Activated naive CD4-positive, alpha-beta T cell treated with anti-CD3 and anti-CD28 coated beads, Interleukin-2, amount 10 ng/mL, durations not matched to agents 7 days and 5 days (primary cell): ENCODE results near the gene ACMSD.
"Not testable (repeated sequence)": the region's sequence is repeated elsewhere in the genome, so short reads cannot be mapped to it uniquely, and the experiment has no call there.

Source experiments
- CTCF ChIA-PET: fragments of 350-600 bp; sonication (Branson Sonifier 250); formaldehyde crosslinking; loops from one replicate; lab custom pipeline; 2021; ENCODE audit warnings: antibody characterized with exemption; lab: Charles Lee
- DNase-seq: peaks from one replicate; pipeline ENCODE4 v3.0.0-alpha.2; 2020
- H3K27ac Mint-ChIP-seq: one replicate; pipeline ENCODE4 v1.8.0; 2021; ENCODE audit warnings: mild to moderate bottlenecking, moderate library complexity, mixed read lengths
- H3K27me3 Mint-ChIP-seq: one replicate; pipeline ENCODE4 v1.8.0; 2021; ENCODE audit warnings: mild to moderate bottlenecking, mixed read lengths
- H3K36me3 Mint-ChIP-seq: one replicate; pipeline ENCODE4 v1.8.0; 2021; ENCODE audit warnings: mixed read lengths
- H3K4me1 Mint-ChIP-seq: one replicate; pipeline ENCODE4 v1.8.0; 2021; ENCODE audit warnings: mixed read lengths
- H3K4me3 Mint-ChIP-seq: one replicate; pipeline ENCODE4 v1.8.0; 2021; ENCODE audit warnings: mild to moderate bottlenecking, moderate library complexity, mixed read lengths
- H3K9me3 Mint-ChIP-seq: one replicate; pipeline ENCODE4 v1.8.0; 2021; ENCODE audit warnings: mixed read lengths

Gene ACMSD

DNA sequence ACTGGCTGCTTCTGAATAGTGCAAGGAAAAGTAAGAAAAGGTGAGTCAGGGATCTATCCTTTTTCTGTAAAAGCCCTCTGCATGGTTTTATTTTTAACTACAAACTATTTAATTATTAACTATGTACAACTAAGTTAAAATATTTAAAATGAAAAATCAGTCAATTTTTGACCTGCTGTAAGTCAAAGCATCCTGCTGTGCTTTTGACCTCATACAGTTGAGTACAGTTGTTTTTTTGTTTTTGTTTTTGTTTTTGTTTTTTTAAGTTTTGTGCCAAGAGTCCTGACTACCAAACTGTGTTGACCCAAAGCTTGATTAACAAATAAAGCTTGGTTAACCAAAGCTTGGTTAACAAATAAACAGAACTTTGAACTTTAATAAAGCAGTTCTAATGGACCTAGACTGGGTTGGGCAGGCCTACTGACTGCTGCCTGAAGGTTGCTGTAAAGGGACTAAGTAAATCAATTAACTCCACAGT is at the start of gene ACMSD:
Gene ACMSD (plus strand): TSS at position 474 of the 478 bp plus-strand sequence. CDS start 67 bp downstream, outside the sequence.
- CTCF ChIA-PET, result no interaction called here
- H3K27ac Mint-ChIP-seq, result no peak within 1 kb of the TSS

GRCh38 chr2:134790487-134790886 is 47.9 kb upstream of the ACMSD start:
- no peak overlapping the region for H3K4me3 Mint-ChIP-seq
- peaks cover 12% of the 10 kb centered on the region for H3K27me3 Mint-ChIP-seq
- H3K27ac Mint-ChIP-seq, result no peak overlapping the region
- DNase-seq, result no peak
- CTCF ChIA-PET, result interaction anchor here (1.4 kb wide), 1 partner anchor 9 kb away, joined by 4 read pairs; no protein-coding TSS in a partner anchor
- no peaks in the 10 kb centered on the region for H3K36me3 Mint-ChIP-seq
- no peaks in the 10 kb centered on the region for H3K4me1 Mint-ChIP-seq
- H3K9me3 Mint-ChIP-seq, result no peaks in the 10 kb centered on the region

More for the DNA sequence above, at the start of gene ACMSD:
- H3K4me3 Mint-ChIP-seq, result no peak within 1 kb of the TSS
- peaks cover 3% of the 10 kb centered on the region for H3K27me3 Mint-ChIP-seq
- DNase-seq, result no peak
- no peaks in the 10 kb centered on the region for H3K4me1 Mint-ChIP-seq
- H3K36me3 Mint-ChIP-seq, result no peaks in the 10 kb centered on the region
- no peaks in the 10 kb centered on the region for H3K9me3 Mint-ChIP-seq

GRCh38 chr2:134791616-134792015 is 46.8 kb upstream of the ACMSD start:
- Mint-ChIP-seq H3K4me3 (no peak overlapping the region), H3K27ac (no peak overlapping the region), H3K27me3 (peaks cover 12% of the 10 kb centered on the region), H3K36me3 (no peaks in the 10 kb centered on the region), H3K9me3 (no peaks in the 10 kb centered on the region), H3K4me1 (no peaks in the 10 kb centered on the region)
- CTCF ChIA-PET, result no interaction called here
- DNase-seq, result no peak

DNA sequence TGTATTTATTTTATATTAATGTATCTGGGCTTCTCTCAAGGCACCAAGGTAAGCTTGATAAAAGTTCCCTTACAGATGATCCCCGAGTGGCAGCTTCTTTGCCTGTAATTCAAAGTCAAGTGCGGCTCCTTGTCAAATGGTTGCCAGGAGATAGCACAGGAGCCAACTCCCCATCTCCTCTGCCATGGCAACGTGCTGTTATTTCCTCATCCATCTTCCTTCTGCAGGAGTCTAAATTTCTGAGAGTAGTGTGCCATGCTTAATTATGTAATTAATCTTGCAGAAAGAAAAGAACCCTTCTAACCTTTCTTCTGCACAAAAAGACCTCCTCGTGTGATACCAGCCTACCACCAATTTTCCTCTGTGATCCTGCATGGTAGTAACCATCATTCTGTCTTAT is 46.2 kb upstream of the ACMSD start:
- no peaks in the 10 kb centered on the region for H3K36me3 Mint-ChIP-seq
- no peaks in the 10 kb centered on the region for H3K9me3 Mint-ChIP-seq
- H3K27ac Mint-ChIP-seq, result no peak overlapping the region
- H3K4me3 Mint-ChIP-seq, result no peak overlapping the region
- H3K4me1 Mint-ChIP-seq, result no peaks in the 10 kb centered on the region
- CTCF ChIA-PET, result no interaction called here
- peaks cover 12% of the 10 kb centered on the region for H3K27me3 Mint-ChIP-seq
- no peak for DNase-seq

DNA sequence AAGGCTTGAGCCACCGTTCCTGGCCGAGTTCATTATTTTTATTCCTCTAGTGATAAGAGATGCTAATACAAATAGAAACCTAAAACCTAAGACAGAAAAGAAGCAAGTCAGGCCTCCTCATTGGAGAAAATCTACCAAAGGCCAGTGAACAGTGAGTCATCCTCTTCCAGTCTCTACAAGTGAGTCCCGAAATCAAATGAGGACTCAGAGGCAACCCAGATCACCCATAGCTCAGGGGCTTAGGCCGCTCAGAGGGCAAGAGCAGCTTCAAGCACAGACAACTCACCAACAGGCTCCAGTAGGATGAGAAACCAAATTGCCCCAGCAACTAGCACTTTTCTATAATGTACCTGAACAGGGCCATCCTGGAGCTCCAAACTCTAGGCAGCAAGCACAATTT is 42.7 kb upstream of the ACMSD start:
- no peak for DNase-seq
- Mint-ChIP-seq H3K4me3 (no peak overlapping the region), H3K27ac (no peak overlapping the region), H3K4me1 (no peaks in the 10 kb centered on the region), H3K9me3 (no peaks in the 10 kb centered on the region), H3K36me3 (no peaks in the 10 kb centered on the region), H3K27me3 (peaks cover 7% of the 10 kb centered on the region)
- CTCF ChIA-PET, result no interaction called here

DNA sequence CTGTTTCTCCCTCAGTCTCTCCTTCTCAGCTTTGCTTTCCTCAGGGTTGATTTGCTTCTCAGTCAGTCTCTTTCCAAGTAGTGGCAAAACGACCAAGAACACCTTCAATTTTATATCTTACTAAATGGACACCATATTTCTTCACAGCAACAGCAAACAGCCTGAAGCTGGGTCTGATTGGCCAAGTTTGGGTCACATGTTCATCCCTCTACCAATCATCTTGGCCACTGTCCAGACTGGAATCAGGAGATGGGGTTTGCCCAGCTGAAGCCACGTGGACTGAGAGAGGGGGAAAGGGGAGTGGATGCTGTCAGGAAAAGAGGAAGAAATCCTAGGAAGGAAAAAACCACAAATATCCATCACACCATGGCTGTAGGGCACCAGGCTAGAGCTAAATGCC is 42.0 kb upstream of the ACMSD start:
- no peak for DNase-seq
- Mint-ChIP-seq H3K9me3 (no peaks in the 10 kb centered on the region), H3K27ac (no peak overlapping the region), H3K27me3 (peaks cover 6% of the 10 kb centered on the region), H3K4me1 (no peaks in the 10 kb centered on the region), H3K36me3 (no peaks in the 10 kb centered on the region), H3K4me3 (no peak overlapping the region)
- CTCF ChIA-PET, result no interaction called here

DNA sequence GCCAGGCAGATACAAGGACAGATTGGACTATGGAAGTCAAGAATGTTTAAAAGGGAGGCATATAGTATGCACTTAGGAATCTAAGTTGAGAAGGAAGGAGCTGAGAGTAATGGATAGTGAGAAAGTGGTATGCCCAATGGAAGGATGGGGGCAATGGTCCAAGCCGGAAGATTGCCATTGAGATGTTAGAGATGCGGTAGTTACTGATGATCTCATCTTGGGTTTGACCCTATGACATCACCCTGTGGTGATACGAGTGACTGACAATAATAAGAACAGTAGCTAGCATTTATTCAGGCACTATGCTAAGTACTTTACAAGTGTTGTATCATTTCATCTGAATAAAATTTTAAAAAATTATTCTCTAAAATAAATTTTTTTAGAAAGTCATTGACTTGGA is 38.5 kb upstream of the ACMSD start:
- no peaks in the 10 kb centered on the region for H3K36me3 Mint-ChIP-seq
- peaks cover 11% of the 10 kb centered on the region for H3K9me3 Mint-ChIP-seq
- H3K4me1 Mint-ChIP-seq, result no peaks in the 10 kb centered on the region
- no peak overlapping the region for H3K4me3 Mint-ChIP-seq
- CTCF ChIA-PET, result interaction anchor here (0.6 kb wide), 1 partner anchor 55 kb away, joined by 3 read pairs; no protein-coding TSS in a partner anchor
- no peak overlapping the region for H3K27ac Mint-ChIP-seq
- DNase-seq, result no peak
- peaks cover 8% of the 10 kb centered on the region for H3K27me3 Mint-ChIP-seq

DNA sequence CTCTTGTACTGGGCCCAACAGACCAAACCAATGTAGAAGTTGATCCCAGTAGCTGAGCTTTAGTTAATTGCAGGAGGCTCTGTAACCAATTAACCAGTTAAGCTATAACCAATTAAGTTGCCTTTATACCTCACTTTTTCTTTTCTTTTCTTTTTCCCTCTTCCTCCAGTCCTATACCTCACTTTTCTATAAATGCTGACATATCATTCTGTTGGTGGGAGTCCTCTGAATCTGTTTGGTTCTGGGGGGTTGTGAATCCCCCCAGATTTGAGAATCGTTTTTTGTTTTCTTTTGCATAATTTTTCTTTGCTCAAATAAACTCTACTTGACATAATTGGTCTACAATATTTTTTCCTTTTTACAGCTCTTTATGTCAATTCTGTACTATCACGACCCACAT is 38.1 kb upstream of the ACMSD start:
- DNase-seq, result no peak
- no peak overlapping the region for H3K27ac Mint-ChIP-seq
- no peaks in the 10 kb centered on the region for H3K4me1 Mint-ChIP-seq
- H3K4me3 Mint-ChIP-seq, result no peak overlapping the region
- peaks cover 6% of the 10 kb centered on the region for H3K27me3 Mint-ChIP-seq
- CTCF ChIA-PET, result interaction anchor here (0.6 kb wide), 1 partner anchor 54 kb away, joined by 3 read pairs; no protein-coding TSS in a partner anchor
- no peaks in the 10 kb centered on the region for H3K36me3 Mint-ChIP-seq
- peaks cover 13% of the 10 kb centered on the region for H3K9me3 Mint-ChIP-seq

DNA sequence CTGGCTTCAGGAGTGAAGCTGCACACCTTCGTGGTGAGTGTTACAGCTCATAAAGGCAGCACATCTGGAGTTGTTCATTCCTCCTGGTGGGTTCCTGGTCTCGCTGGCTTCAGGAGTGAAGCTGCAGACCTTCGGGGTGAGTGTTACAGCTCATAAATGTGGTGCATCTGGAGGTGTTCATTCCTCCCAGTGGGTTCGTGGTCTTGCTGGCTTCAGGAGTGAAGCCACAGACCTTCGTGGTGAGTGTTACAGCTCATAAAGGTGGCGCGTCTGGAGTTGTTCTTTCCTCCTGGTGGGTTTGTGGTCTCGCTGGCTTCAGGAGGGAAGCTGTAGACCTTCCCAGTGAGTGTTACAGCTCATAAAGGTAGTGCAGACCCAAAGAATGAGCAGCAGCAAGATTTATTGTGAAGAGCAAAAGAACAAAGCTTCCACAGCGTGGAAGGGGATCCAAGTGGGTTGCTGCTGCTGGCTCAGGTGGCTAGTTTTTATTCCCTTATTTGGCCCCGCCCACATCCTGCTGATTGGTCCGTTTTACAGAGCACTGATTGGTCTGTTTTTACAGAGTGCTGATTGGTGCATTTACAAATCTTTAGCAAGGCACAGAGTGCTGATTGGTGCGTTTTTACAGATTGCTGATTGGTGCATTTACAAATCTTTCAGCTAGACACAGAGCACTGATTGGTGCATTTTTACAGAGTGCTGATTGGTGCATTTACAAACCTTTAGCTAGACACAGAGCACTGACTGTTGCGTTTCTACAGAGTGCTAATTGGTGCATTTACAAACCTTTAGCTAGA is 34.6 kb upstream of the ACMSD start:
- H3K27ac Mint-ChIP-seq, H3K27me3 Mint-ChIP-seq, DNase-seq, H3K4me1 Mint-ChIP-seq, H3K36me3 Mint-ChIP-seq, H3K4me3 Mint-ChIP-seq, CTCF ChIA-PET: not testable (repeated sequence)
- H3K9me3 Mint-ChIP-seq, result peaks cover 15% of the 10 kb centered on the region

GRCh38 chr2:134815741-134816140 is 22.7 kb upstream of the ACMSD start:
- Mint-ChIP-seq H3K4me3 (no peak overlapping the region), H3K27ac (no peak overlapping the region), H3K4me1 (no peaks in the 10 kb centered on the region), H3K27me3 (no peaks in the 10 kb centered on the region), H3K36me3 (no peaks in the 10 kb centered on the region), H3K9me3 (peaks cover 11% of the 10 kb centered on the region)
- CTCF ChIA-PET, result no interaction called here
- DNase-seq, result no peak

DNA sequence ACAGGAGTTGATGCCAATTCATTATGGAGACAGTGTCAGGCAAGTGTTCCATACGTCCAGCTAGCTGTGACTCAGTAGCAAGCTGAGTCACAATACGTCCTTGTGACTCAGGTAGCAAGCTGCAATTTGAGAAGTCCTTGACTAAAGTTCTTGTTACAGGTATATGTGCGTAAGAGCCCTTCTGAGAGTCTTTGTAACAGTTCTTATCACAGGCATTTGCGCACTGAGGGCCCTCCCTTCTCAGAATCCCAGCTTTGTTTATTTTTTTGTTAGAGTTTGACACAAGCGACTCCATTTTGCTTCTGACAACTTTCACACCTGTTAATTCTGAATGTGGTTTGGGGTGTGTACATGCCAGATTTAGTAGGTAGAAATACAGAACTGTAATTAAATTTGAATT is 20.1 kb upstream of the ACMSD start:
- H3K27me3 Mint-ChIP-seq, result peaks cover 6% of the 10 kb centered on the region
- no peaks in the 10 kb centered on the region for H3K4me1 Mint-ChIP-seq
- no peak for DNase-seq
- no peak overlapping the region for H3K27ac Mint-ChIP-seq
- peaks cover 3% of the 10 kb centered on the region for H3K9me3 Mint-ChIP-seq
- H3K4me3 Mint-ChIP-seq, result no peak overlapping the region
- H3K36me3 Mint-ChIP-seq, result no peaks in the 10 kb centered on the region
- CTCF ChIA-PET, result no interaction called here

DNA sequence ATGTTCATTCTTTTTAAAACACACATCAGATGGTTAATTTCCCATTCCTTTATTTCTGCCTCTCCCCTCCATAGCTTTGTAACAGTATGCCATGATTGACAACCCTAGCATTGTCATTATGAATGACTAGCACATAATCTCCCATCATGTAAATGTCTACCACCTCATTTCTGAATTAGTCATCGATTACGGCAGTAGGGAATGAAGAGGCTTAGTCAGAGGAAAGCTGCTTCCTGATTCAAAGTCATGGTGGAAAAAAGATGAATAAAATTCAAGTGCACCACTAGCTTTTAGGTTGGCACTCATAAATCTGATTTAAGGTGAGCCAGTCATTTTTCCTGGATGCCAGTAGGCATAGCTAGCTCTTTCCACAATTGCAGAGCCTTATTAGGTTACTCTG is 19.1 kb upstream of the ACMSD start:
- H3K9me3 Mint-ChIP-seq, result no peaks in the 10 kb centered on the region

GRCh38 chr2:134823431-134823830 is 15.0 kb upstream of the ACMSD start:
- Mint-ChIP-seq H3K27ac (no peak overlapping the region), H3K4me1 (no peaks in the 10 kb centered on the region), H3K27me3 (peaks cover 6% of the 10 kb centered on the region), H3K9me3 (no peaks in the 10 kb centered on the region), H3K4me3 (no peak overlapping the region), H3K36me3 (no peaks in the 10 kb centered on the region)
- DNase-seq, result no peak
- CTCF ChIA-PET, result no interaction called here

More for the DNA sequence above, 19.1 kb upstream of the ACMSD start:
- Mint-ChIP-seq H3K27me3 (peaks cover 6% of the 10 kb centered on the region), H3K27ac (no peak overlapping the region), H3K36me3 (no peaks in the 10 kb centered on the region), H3K4me1 (no peaks in the 10 kb centered on the region), H3K4me3 (no peak overlapping the region)
- DNase-seq, result no peak
- CTCF ChIA-PET, result no interaction called here

GRCh38 chr2:134823832-134824231 is 14.6 kb upstream of the ACMSD start:
- H3K4me1 Mint-ChIP-seq, result no peaks in the 10 kb centered on the region
- peaks cover 6% of the 10 kb centered on the region for H3K27me3 Mint-ChIP-seq
- DNase-seq, result no peak
- no peak overlapping the region for H3K27ac Mint-ChIP-seq
- no peaks in the 10 kb centered on the region for H3K36me3 Mint-ChIP-seq
- H3K9me3 Mint-ChIP-seq, result no peaks in the 10 kb centered on the region
- CTCF ChIA-PET, result no interaction called here
- H3K4me3 Mint-ChIP-seq, result no peak overlapping the region

DNA sequence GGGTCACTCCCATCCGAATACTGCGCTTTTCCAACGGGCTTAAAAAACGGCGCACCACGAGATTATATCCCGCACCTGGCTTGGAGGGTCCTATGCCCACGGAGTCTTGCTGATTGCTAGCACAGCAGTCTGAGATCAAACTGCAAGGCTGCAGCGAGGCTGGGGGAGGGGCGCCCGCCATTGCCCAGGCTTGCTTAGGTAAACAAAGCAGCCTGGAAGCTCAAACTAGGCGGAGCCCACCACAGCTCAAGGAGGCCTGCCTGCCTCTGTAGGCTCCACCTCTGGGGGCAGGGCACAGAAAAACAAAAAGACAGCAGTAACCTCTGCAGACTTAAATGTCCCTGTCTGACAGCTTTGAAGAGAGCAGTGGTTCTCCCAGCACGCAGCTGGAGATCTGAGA is 12.7 kb upstream of the ACMSD start:
- H3K27ac Mint-ChIP-seq, H3K36me3 Mint-ChIP-seq, H3K4me1 Mint-ChIP-seq, H3K4me3 Mint-ChIP-seq, H3K9me3 Mint-ChIP-seq, CTCF ChIA-PET, H3K27me3 Mint-ChIP-seq, DNase-seq: not testable (repeated sequence)
